Measurements from ENCODE around the gene PARP3.

Gene PARP3

GRCh38 chr3:51950899-51951298 is 8.7 kb downstream of the PARP3 start:
- Histone ChIP-seq H2AK5ac (ENCODE audit: low read length) (no peak overlapping the region), H3K9ac (ENCODE audit: low read length) (no peak overlapping the region), H3K4me1 (ENCODE audit: control insufficient read depth, low read depth, low read length) (no peaks in the 10 kb centered on the region), H3K4me3 (ENCODE audit: low read length) (no peak overlapping the region), H2BK5ac (ENCODE audit: low read length) (no peak overlapping the region), H3K27me3 (ENCODE audit: insufficient read depth, low read length, poor library complexity) (peaks cover 18% of the 10 kb centered on the region), H2BK120ac (ENCODE audit: low read depth, low read length) (no peak overlapping the region), H3K79me2 (ENCODE audit: control insufficient read depth, insufficient read depth, low read length) (no peaks in the 10 kb centered on the region), H3K79me1 (ENCODE audit: low read length) (no peaks in the 10 kb centered on the region), H2BK15ac (replicated peaks; ENCODE audit: low read depth) (no peak overlapping the region), H3K4me2 (ENCODE audit: low read length) (no peak overlapping the region), H4K5ac (ENCODE audit: low read length) (no peak overlapping the region), H3K4ac (ENCODE audit: low read depth, low read length) (no peak overlapping the region), H3K23ac (ENCODE audit: low read length) (no peak overlapping the region), H4K8ac (ENCODE audit: low read depth, low read length) (no peak overlapping the region), H3K27ac (ENCODE audit: low read depth, low read length) (no peak overlapping the region), H3K56ac (ENCODE audit: low read length) (no peak overlapping the region), H3K36me3 (ENCODE audit: control insufficient read depth, insufficient read depth, low read length) (no peaks in the 10 kb centered on the region), H3K18ac (ENCODE audit: low read length) (no peak overlapping the region)
- WGBS (ENCODE audit: extremely low coverage, insufficient coverage, low lambda C conversion rate) = no CpG with 5 or more reads among the region's 2 CpGs
- no peak for DNase-seq

- Histone ChIP-seq H3K4me2 (ENCODE audit: low read length) (no peak overlapping the region), H3K18ac (ENCODE audit: low read length) (no peak overlapping the region), H3K4me1 (ENCODE audit: control insufficient read depth, low read depth, low read length) (no peaks in the 10 kb centered on the region), H2BK15ac (replicated peaks; ENCODE audit: low read depth) (no peak overlapping the region), H2AK5ac (ENCODE audit: low read length) (no peak overlapping the region), H3K23ac (ENCODE audit: low read length) (no peak overlapping the region), H3K4ac (ENCODE audit: low read depth, low read length) (no peak overlapping the region), H2BK5ac (ENCODE audit: low read length) (no peak overlapping the region), H4K5ac (ENCODE audit: low read length) (no peak overlapping the region), H3K4me3 (ENCODE audit: low read length) (no peak overlapping the region), H3K79me2 (ENCODE audit: control insufficient read depth, insufficient read depth, low read length) (no peaks in the 10 kb centered on the region), H4K8ac (ENCODE audit: low read depth, low read length) (no peak overlapping the region), H3K27ac (ENCODE audit: low read depth, low read length) (no peak overlapping the region), H3K27me3 (ENCODE audit: insufficient read depth, low read length, poor library complexity) (peaks cover 18% of the 10 kb centered on the region), H3K56ac (ENCODE audit: low read length) (no peak overlapping the region), H3K79me1 (ENCODE audit: low read length) (no peaks in the 10 kb centered on the region), H2BK120ac (ENCODE audit: low read depth, low read length) (no peak overlapping the region), H3K36me3 (ENCODE audit: control insufficient read depth, insufficient read depth, low read length) (no peaks in the 10 kb centered on the region), H3K9ac (ENCODE audit: low read length) (no peak overlapping the region)
- DNase-seq = no peak
- no CpG with 5 or more reads among the region's 3 CpGs for WGBS (ENCODE audit: extremely low coverage, insufficient coverage, low lambda C conversion rate)
These were observed 11.3 kb downstream of the PARP3 start for GRCh38 chr3:51953445-51953844.

DNA sequence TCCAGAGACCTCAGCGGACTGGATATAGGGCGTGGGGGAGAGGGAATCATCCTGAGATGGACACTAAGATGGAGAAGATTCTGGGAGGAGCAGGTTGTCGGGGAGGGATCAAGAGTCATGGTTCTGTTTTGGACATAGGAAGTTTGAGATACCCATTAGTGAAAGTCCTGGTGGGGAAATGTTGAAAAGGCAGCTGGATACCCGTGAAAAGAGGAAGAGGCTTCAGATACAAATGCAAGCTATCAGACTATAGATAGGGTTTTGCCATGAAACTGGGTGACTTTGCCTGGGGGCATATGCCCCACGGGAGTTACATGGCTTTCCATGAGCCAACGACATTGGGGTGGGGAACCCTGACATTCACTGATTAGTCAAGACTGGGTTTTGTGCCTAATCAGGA is 11.9 kb downstream of the PARP3 start:
- Histone ChIP-seq H3K56ac (ENCODE audit: low read length) (no peak overlapping the region), H3K4me2 (ENCODE audit: low read length) (no peak overlapping the region), H3K18ac (ENCODE audit: low read length) (no peak overlapping the region), H3K4me1 (ENCODE audit: control insufficient read depth, low read depth, low read length) (no peaks in the 10 kb centered on the region), H2BK5ac (ENCODE audit: low read length) (no peak overlapping the region), H3K27ac (ENCODE audit: low read depth, low read length) (no peak overlapping the region), H2BK120ac (ENCODE audit: low read depth, low read length) (no peak overlapping the region), H4K5ac (ENCODE audit: low read length) (no peak overlapping the region), H3K79me2 (ENCODE audit: control insufficient read depth, insufficient read depth, low read length) (no peaks in the 10 kb centered on the region), H3K4me3 (ENCODE audit: low read length) (no peak overlapping the region), H3K23ac (ENCODE audit: low read length) (no peak overlapping the region), H3K27me3 (ENCODE audit: insufficient read depth, low read length, poor library complexity) (peaks cover 18% of the 10 kb centered on the region), H3K4ac (ENCODE audit: low read depth, low read length) (no peak overlapping the region), H2AK5ac (ENCODE audit: low read length) (no peak overlapping the region), H3K9ac (ENCODE audit: low read length) (no peak overlapping the region), H3K79me1 (ENCODE audit: low read length) (no peaks in the 10 kb centered on the region), H4K8ac (ENCODE audit: low read depth, low read length) (no peak overlapping the region), H3K36me3 (ENCODE audit: control insufficient read depth, insufficient read depth, low read length) (peaks cover 2% of the 10 kb centered on the region), H2BK15ac (replicated peaks; ENCODE audit: low read depth) (no peak overlapping the region)
- WGBS (ENCODE audit: extremely low coverage, insufficient coverage, low lambda C conversion rate) = no CpG with 5 or more reads among the region's 6 CpGs
- DNase-seq = no peak

DNA sequence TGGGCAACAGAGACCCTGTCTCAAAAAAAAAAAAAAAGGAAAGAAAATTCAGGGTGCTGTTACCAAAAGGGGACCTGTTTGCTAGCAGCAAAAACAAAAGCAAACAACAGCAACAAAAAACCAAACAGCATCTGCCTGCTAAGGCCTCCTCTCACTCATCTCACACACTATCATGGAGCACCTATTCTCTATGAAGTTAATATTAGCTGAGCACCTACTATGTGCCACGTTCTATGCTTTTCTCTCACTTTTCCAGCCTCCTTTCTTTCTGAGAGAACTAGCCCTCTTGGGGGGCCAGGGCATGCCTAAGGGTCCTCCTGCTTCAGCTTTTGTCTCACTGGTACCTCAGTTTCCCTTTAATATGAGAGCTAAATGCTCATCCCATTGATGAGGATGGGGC is 12.6 kb downstream of the PARP3 start:
- Histone ChIP-seq H3K4me1 (ENCODE audit: control insufficient read depth, low read depth, low read length) (no peaks in the 10 kb centered on the region), H2BK5ac (ENCODE audit: low read length) (no peak overlapping the region), H3K4ac (ENCODE audit: low read depth, low read length) (no peak overlapping the region), H4K5ac (ENCODE audit: low read length) (no peak overlapping the region), H3K27me3 (ENCODE audit: insufficient read depth, low read length, poor library complexity) (peaks cover 18% of the 10 kb centered on the region), H2AK5ac (ENCODE audit: low read length) (no peak overlapping the region), H2BK15ac (replicated peaks; ENCODE audit: low read depth) (no peak overlapping the region), H3K18ac (ENCODE audit: low read length) (no peak overlapping the region), H2BK120ac (ENCODE audit: low read depth, low read length) (no peak overlapping the region), H3K79me2 (ENCODE audit: control insufficient read depth, insufficient read depth, low read length) (no peaks in the 10 kb centered on the region), H3K4me3 (ENCODE audit: low read length) (no peak overlapping the region), H3K56ac (ENCODE audit: low read length) (no peak overlapping the region), H4K8ac (ENCODE audit: low read depth, low read length) (no peak overlapping the region), H3K4me2 (ENCODE audit: low read length) (no peak overlapping the region), H3K9ac (ENCODE audit: low read length) (no peak overlapping the region), H3K79me1 (ENCODE audit: low read length) (no peaks in the 10 kb centered on the region), H3K27ac (ENCODE audit: low read depth, low read length) (no peak overlapping the region), H3K36me3 (ENCODE audit: control insufficient read depth, insufficient read depth, low read length) (peaks cover 2% of the 10 kb centered on the region), H3K23ac (ENCODE audit: low read length) (no peak overlapping the region)
- DNase-seq = no peak
- no CpG with 5 or more reads among the region's 1 CpG for WGBS (ENCODE audit: extremely low coverage, insufficient coverage, low lambda C conversion rate)

GRCh38 chr3:51955175-51955892 is 13.2 kb downstream of the PARP3 start, which contains the start of gene GPR62:
GPR62 (plus strand) TSS chr3:51955381; CDS start chr3:51955653, 272 bp downstream.
- Histone ChIP-seq H2BK15ac (replicated peaks; ENCODE audit: low read depth) (no peak within 1 kb of the TSS), H3K23ac (ENCODE audit: low read length) (peak within 1 kb of the TSS; percentile 15), H3K4me2 (ENCODE audit: low read length) (peak within 1 kb of the TSS; percentile 68), H3K36me3 (ENCODE audit: control insufficient read depth, insufficient read depth, low read length) (peaks cover 3% of the 10 kb centered on the region), H3K18ac (ENCODE audit: low read length) (peak within 1 kb of the TSS; percentile 19), H3K79me2 (ENCODE audit: control insufficient read depth, insufficient read depth, low read length) (no peaks in the 10 kb centered on the region), H3K9ac (ENCODE audit: low read length) (peak within 1 kb of the TSS; percentile 71), H4K5ac (ENCODE audit: low read length) (no peak within 1 kb of the TSS), H4K8ac (ENCODE audit: low read depth, low read length) (no peak within 1 kb of the TSS), H2BK120ac (ENCODE audit: low read depth, low read length) (no peak within 1 kb of the TSS), H3K27ac (ENCODE audit: low read depth, low read length) (no peak within 1 kb of the TSS), H3K56ac (ENCODE audit: low read length) (peak within 1 kb of the TSS; percentile 80), H3K4me3 (ENCODE audit: low read length) (no peak within 1 kb of the TSS), H3K4ac (ENCODE audit: low read depth, low read length) (no peak within 1 kb of the TSS), H3K27me3 (ENCODE audit: insufficient read depth, low read length, poor library complexity) (peaks cover 18% of the 10 kb centered on the region), H2BK5ac (ENCODE audit: low read length) (no peak within 1 kb of the TSS), H3K79me1 (ENCODE audit: low read length) (no peaks in the 10 kb centered on the region), H3K4me1 (ENCODE audit: control insufficient read depth, low read depth, low read length) (no peaks in the 10 kb centered on the region), H2AK5ac (ENCODE audit: low read length) (no peak within 1 kb of the TSS)
- WGBS (ENCODE audit: extremely low coverage, insufficient coverage, low lambda C conversion rate) = no CpG with 5 or more reads among the region's 33 CpGs
- DNase-seq = no peak
